H1 (cell line): ENCODE results near the gene NRP2. TPM values are rescaled to one million over a fixed set of nuclear protein-coding genes. Genes with fewer than 3 reads are reported as not detected.

Experiments used
- CTCF ChIA-PET: fragments of 300-600 bp; sonication (Branson Sonifier 250); formaldehyde crosslinking; loops from one replicate; lab custom pipeline; 2021; ENCODE audit not compliant: partially characterized antibody; lab: Charles Lee
- POLR2A ChIA-PET: fragments of 300-600 bp; sonication (Branson Sonifier 250); formaldehyde crosslinking; loops from one replicate; lab custom pipeline; 2021; ENCODE audit warnings: inconsistent platforms; ENCODE audit not compliant: partially characterized antibody; lab: Charles Lee
- DNase-seq, 2 experiments: peaks; one replicate each; pipeline versions ENCODE4 v3.0.0 to v3.0.0-alpha.2; 2010 to 2022; ENCODE audit warnings: low spot score in 2 of 2, low read depth in 1 of 2, mixed read lengths in 1 of 2
- FAIRE-seq: peaks from 2 replicates; lab custom pipeline; 2011; peaks lifted over from hg19 to GRCh38; lab: Jason Lieb, UNC
- H2AFZ ChIP-seq: 2 replicates; pipeline ENCODE4 v1.8.1; 2012; ENCODE audit warnings: low read length, inconsistent platforms
- H2AK5ac ChIP-seq: 2 replicates; pipeline ENCODE4 v1.6.1; 2013; ENCODE audit warnings: low read depth, low read length
- H2BK120ac ChIP-seq: replicated peaks from 2 replicates; pipeline ENCODE3; 2013; ENCODE audit warnings: low read depth, low read length, inconsistent platforms
- H2BK12ac ChIP-seq: 2 replicates; pipeline ENCODE4 v1.6.1; 2013; ENCODE audit warnings: low read depth, low read length
- H2BK15ac ChIP-seq: 2 replicates; pipeline ENCODE4 v1.6.1; 2013; ENCODE audit warnings: low read length
- H2BK20ac ChIP-seq: 2 replicates; pipeline ENCODE4 v1.6.1; 2013; ENCODE audit warnings: low read length
- H2BK5ac ChIP-seq: 2 replicates; pipeline ENCODE4 v1.6.1; 2013; ENCODE audit warnings: low read depth, low read length
- H3K14ac ChIP-seq: 2 replicates; pipeline ENCODE4 v1.6.1; 2013; ENCODE audit warnings: inconsistent platforms; ENCODE audit not compliant: insufficient read length
- H3K18ac ChIP-seq: 2 replicates; pipeline ENCODE4 v1.6.1; 2013; ENCODE audit warnings: low read length; ENCODE audit errors: extremely low read depth
- H3K23ac ChIP-seq: 2 replicates; pipeline ENCODE4 v1.6.1; 2013; ENCODE audit warnings: inconsistent platforms; ENCODE audit not compliant: insufficient read length
- H3K23me2 ChIP-seq: 2 replicates; pipeline ENCODE4 v1.6.1; 2013; ENCODE audit warnings: low read depth, low read length
- H3K27ac ChIP-seq: 2 replicates; pipeline ENCODE4 v1.6.1; 2011; ENCODE audit warnings: low read depth, low read length, inconsistent platforms
- H3K27me3 ChIP-seq, 4 experiments: replicated peaks in 1 of 4; 1 replicate in 1 of 4; 2 replicates in 3 of 4; pipeline versions ENCODE4 v1.6.1 to v1.8.1; 2011 to 2013; ENCODE audit warnings: low read length in 3 of 4, mild to moderate bottlenecking in 3 of 4, inconsistent platforms in 2 of 4, mixed read lengths in 2 of 4, moderate library complexity in 1 of 4; ENCODE audit not compliant: control insufficient read depth in 3 of 4, insufficient read depth in 3 of 4; ENCODE audit errors: extremely low read depth in 1 of 4
- H3K36me3 ChIP-seq, 4 experiments: 2 replicates each; pipeline versions ENCODE4 v1.6.1 to v1.8.1; 2011 to 2013; ENCODE audit warnings: mild to moderate bottlenecking in 4 of 4, low read length in 3 of 4, moderate library complexity in 2 of 4, control low read depth in 1 of 4, inconsistent platforms in 1 of 4; ENCODE audit not compliant: insufficient read depth in 4 of 4, control insufficient read depth in 2 of 4
- H3K4ac ChIP-seq: replicated peaks from 2 replicates; pipeline ENCODE3; 2013; ENCODE audit warnings: low read length, low read depth, mixed read lengths, inconsistent platforms; ENCODE audit not compliant: insufficient read length
- H3K4me1 ChIP-seq, 4 experiments: replicated peaks in 1 of 4; 1 replicate in 1 of 4; 2 replicates in 3 of 4; pipeline versions ENCODE4 v1.6.1 to v1.8.1; 2011 to 2013; ENCODE audit warnings: low read length in 3 of 4, inconsistent platforms in 2 of 4, mixed read lengths in 1 of 4; ENCODE audit not compliant: insufficient read depth in 4 of 4, control insufficient read depth in 3 of 4
- H3K4me2 ChIP-seq, 2 experiments: 2 replicates each; pipeline versions ENCODE4 v1.6.1 to v1.8.1; 2011 to 2013; ENCODE audit warnings: low read depth in 2 of 2, low read length in 2 of 2, control low read depth in 1 of 2, inconsistent platforms in 1 of 2, mild to moderate bottlenecking in 1 of 2; ENCODE audit not compliant: insufficient read depth in 1 of 2
- H3K4me3 ChIP-seq, 4 experiments: fragments of 200-600, 300-600 bp in 1 of 4; sonication (generic), shearing (Covaris generic), sonication (Bioruptor Twin) in 1 of 4; 2 replicates each; pipeline versions ENCODE4 v1.5.1 to v1.8.1; 2011 to 2016; ENCODE audit warnings: low read length in 4 of 4, low read depth in 3 of 4, control low read depth in 2 of 4, inconsistent platforms in 2 of 4, mild to moderate bottlenecking in 2 of 4, mixed read lengths in 1 of 4, moderate library complexity in 1 of 4; ENCODE audit not compliant: insufficient read depth in 2 of 4; ENCODE audit errors: extremely low read depth in 1 of 4
- H3K56ac ChIP-seq: replicated peaks from 2 replicates; pipeline ENCODE3; 2013; ENCODE audit warnings: low read depth, mild to moderate bottlenecking, mixed read lengths, low read length, inconsistent platforms; ENCODE audit not compliant: insufficient read length
- H3K79me1 ChIP-seq: 2 replicates; pipeline ENCODE4 v1.6.1; 2013; ENCODE audit warnings: low read depth, low read length, control low read depth
- H3K79me2 ChIP-seq, 2 experiments: 2 replicates each; pipeline versions ENCODE4 v1.6.1 to v1.8.1; 2012 to 2013; ENCODE audit warnings: low read length in 2 of 2, mild to moderate bottlenecking in 2 of 2, inconsistent platforms in 1 of 2; ENCODE audit not compliant: insufficient read depth in 2 of 2, control insufficient read depth in 1 of 2
- H3K9ac ChIP-seq, 4 experiments: replicated peaks in 1 of 4; 1 replicate in 1 of 4; 2 replicates in 3 of 4; pipeline versions ENCODE4 v1.6.1 to v1.8.1; 2011 to 2013; ENCODE audit warnings: low read depth in 3 of 4, low read length in 3 of 4, control low read depth in 2 of 4, mild to moderate bottlenecking in 2 of 4, moderate library complexity in 2 of 4, inconsistent platforms in 1 of 4; ENCODE audit errors: extremely low read depth in 1 of 4
- H3K9me3 ChIP-seq, 2 experiments: 2 replicates each; pipeline versions ENCODE4 v1.6.1 to v1.8.1; 2012 to 2013; ENCODE audit warnings: mild to moderate bottlenecking in 2 of 2, moderate library complexity in 2 of 2, control low read depth in 1 of 2, inconsistent platforms in 1 of 2, low read depth in 1 of 2, low read length in 1 of 2, mixed read lengths in 1 of 2; ENCODE audit not compliant: insufficient read depth in 2 of 2
- H4K20me1 ChIP-seq, 2 experiments: replicated peaks in 1 of 2; 2 replicates each; pipeline versions ENCODE3 to v1.8.1; 2011 to 2013; ENCODE audit warnings: inconsistent platforms in 2 of 2, low read length in 2 of 2, mild to moderate bottlenecking in 1 of 2; ENCODE audit not compliant: insufficient read depth in 2 of 2, control insufficient read depth in 1 of 2
- H4K5ac ChIP-seq: 2 replicates; pipeline ENCODE4 v1.6.1; 2013; ENCODE audit warnings: low read length, low read depth, mixed read lengths, inconsistent platforms; ENCODE audit not compliant: insufficient read length
- H4K8ac ChIP-seq: 2 replicates; pipeline ENCODE4 v1.8.0; 2013; ENCODE audit warnings: mild to moderate bottlenecking, moderate library complexity, low read length, inconsistent platforms; ENCODE audit not compliant: insufficient read depth; ENCODE audit errors: extremely low read depth
- H4K91ac ChIP-seq: replicated peaks from 2 replicates; pipeline ENCODE3; 2013; ENCODE audit warnings: low read length, mixed read lengths, inconsistent platforms; ENCODE audit not compliant: insufficient read length
- GABPA ChIP-seq: IDR thresholded peaks from 2 replicates; pipeline ENCODE4 v1.6.1; 2011; ENCODE audit warnings: mild to moderate bottlenecking, low read length, moderate library complexity, borderline replicate concordance; ENCODE audit not compliant: insufficient read depth
- JUN ChIP-seq: IDR thresholded peaks from 2 replicates; pipeline ENCODE4 v1.6.1; 2011; ENCODE audit warnings: low read depth, mild to moderate bottlenecking, improper control_type of control experiment, low read length
- JUND ChIP-seq: IDR thresholded peaks from 2 replicates; pipeline ENCODE4 v1.6.1; 2011; ENCODE audit warnings: mild to moderate bottlenecking, improper control_type of control experiment, low read length
- NANOG ChIP-seq: IDR thresholded peaks from 2 replicates; pipeline ENCODE4 v1.6.1; 2011; ENCODE audit warnings: low read length, low read depth, mild to moderate bottlenecking, inconsistent platforms; ENCODE audit not compliant: insufficient read depth, poor library complexity, severe bottlenecking
- POU5F1 ChIP-seq: IDR thresholded peaks from 2 replicates; pipeline ENCODE4 v1.6.1; 2011; ENCODE audit warnings: low read depth, mild to moderate bottlenecking, low read length, moderate library complexity
- SIX5 ChIP-seq: IDR thresholded peaks from 2 replicates; pipeline ENCODE4 v1.6.1; 2011; ENCODE audit warnings: mild to moderate bottlenecking, low read depth, low read length
- SP4 ChIP-seq: IDR thresholded peaks from 2 replicates; pipeline ENCODE4 v1.6.1; 2012; ENCODE audit warnings: low read length, inconsistent platforms
- WGBS, 2 experiments: shearing (Covaris generic) in 1 of 2; methylation state at CpG; one replicate each; pipeline versions ENCODE4 v1.1.6 to v1.1.7; 2013 to 2015; ENCODE audit warnings: low lambda C conversion rate in 2 of 2, mixed read lengths in 2 of 2, inconsistent platforms in 1 of 2, low coverage in 1 of 2, missing lambda C conversion rate in 1 of 2; ENCODE audit not compliant: insufficient replicate concordance in 2 of 2, insufficient coverage in 1 of 2, insufficient read length in 1 of 2; ENCODE audit errors: extremely low coverage in 1 of 2, missing lambda C conversion rate in 1 of 2; 5-methylcytosine and 5-hydroxymethylcytosine counted together
- polyA plus RNA-seq, 7 experiments: library from polyadenylated mRNA; depleted of rRNA in 3 of 7; stranded (reverse) in 5 of 7; unstranded in 2 of 7; fragments of >200 nt in 5 of 7; fragments of 200-250 nt in 2 of 7; gene quantifications; 1 replicate in 5 of 7; 2 replicates in 1 of 7; 4 replicates in 1 of 7; pipeline versions ENCODE4 v1.2.1 to v1.2.3, GENCODE V29; 2011 to 2013; ENCODE audit warnings: missing spikeins in 2 of 7, mixed read lengths in 2 of 7
- total RNA-seq: library from RNA; stranded (reverse); fragmentation: NEBNext Ultra II Directional; extraction: Animal tissue kit (Norgen Biotek cat#: 25700); gene quantifications from 2 replicates; pipeline ENCODE4 v1.2.1, GENCODE V29; 2021
- TF ChIP-seq, protein P1 (sequence below): IDR thresholded peaks from 2 replicates; pipeline ENCODE4 v1.6.1; 2012; ENCODE audit warnings: inconsistent platforms

NRP2 gene
- total and polyA plus RNA-seq, 2 of the 8 experiments (the other 6 are each of a cell fraction or from before 2014, with no cell fraction given): 32.0 to 37.8 TPM

DNA sequence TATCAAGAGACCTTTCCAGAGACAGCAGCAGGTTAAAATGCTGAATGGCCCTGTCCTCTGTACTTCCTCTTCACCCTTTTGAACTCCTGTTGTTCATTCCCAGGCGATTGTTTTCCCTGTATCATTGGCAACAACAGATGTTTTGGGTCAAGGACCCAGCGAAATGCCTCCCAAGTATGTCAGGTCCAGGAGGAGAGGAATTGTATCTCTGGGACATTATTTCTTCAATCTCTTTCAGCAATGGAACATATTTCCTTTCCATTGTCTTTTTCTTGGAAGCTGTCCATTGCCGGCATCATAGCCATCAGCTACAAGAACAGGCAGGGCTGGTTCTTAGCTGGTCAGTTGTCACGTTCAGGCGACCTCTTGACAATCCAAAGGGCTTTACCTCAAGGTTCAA is 76.2 kb downstream of the NRP2 start:
- Histone ChIP-seq H3K27me3 (peaks cover 0 to 5% (median 0%) of the 10 kb centered on the region in 4 experiments; a peak in 2 of 7 replicates), H2AK5ac (no peak overlapping the region), H2BK12ac (no peak overlapping the region), H3K23ac (no peak overlapping the region), H2BK5ac (no peak overlapping the region), H3K56ac (no peak overlapping the region), H3K23me2 (no peaks in the 10 kb centered on the region), H3K4me1 (peaks cover 0 to 7% (median 3%) of the 10 kb centered on the region in 4 experiments; a peak in 3 of 7 replicates), H4K20me1 (no peaks in the 10 kb centered on the region), H4K91ac (no peak overlapping the region), H2AFZ (no peak overlapping the region), H3K36me3 (peaks cover 0 to 12% (median 4%) of the 10 kb centered on the region in 4 experiments; a peak in 4 of 8 replicates), H3K27ac (no peak overlapping the region), H3K4ac (no peak overlapping the region), H3K79me2 (no peaks in the 10 kb centered on the region), H3K18ac (no peak overlapping the region), H3K14ac (no peak overlapping the region), H4K5ac (no peak overlapping the region), H2BK20ac (no peak overlapping the region), H2BK15ac (no peak overlapping the region), H3K9me3 (no peaks in the 10 kb centered on the region), H3K4me2 (no peak overlapping the region), H3K9ac (no peak overlapping the region), H3K4me3 (no peak overlapping the region), H4K8ac (no peak overlapping the region), H3K79me1 (no peaks in the 10 kb centered on the region)
- WGBS, 2 experiments: 94% methylated on average over 5 of the region's 5 CpGs; no CpG with 5 or more reads in 1 of the 2 experiments
- FAIRE-seq (no peak), DNase-seq (no peak)
- POLR2A ChIA-PET: interaction anchor here (1.3 kb wide), 1 partner anchor 16 kb away, joined by 3 read pairs; no protein-coding TSS in a partner anchor
- CTCF ChIA-PET: interaction anchor here (0.7 to 4.1 kb wide), 5 partner anchors 18 to 167 kb away, joined by 3 to 15 read pairs (median 3); no protein-coding TSS in a partner anchor
- TF ChIP-seq NANOG (no peak), SIX5 (no peak), JUND (no peak), SP4 (no peak), JUN (no peak), GABPA (no peak), POU5F1 (no peak)
- TF ChIP-seq, protein P1, sequence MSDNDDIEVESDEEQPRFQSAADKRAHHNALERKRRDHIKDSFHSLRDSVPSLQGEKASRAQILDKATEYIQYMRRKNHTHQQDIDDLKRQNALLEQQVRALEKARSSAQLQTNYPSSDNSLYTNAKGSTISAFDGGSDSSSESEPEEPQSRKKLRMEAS: no peak
- TF ChIP-seq, all 59 proteins: peak for 0
- no peak overlapping the region for H2BK120ac ChIP-seq
